T-helper 1 cell treated with Interleukin-12 subunit alpha and Interleukin-12 subunit beta and Interleukin-4 antibody, amounts not matched to agents 30 ng/mL and 1 ng/mL, for 36 hours (primary cell): ENCODE data around the gene NEU4. TPM values are rescaled to one million over a fixed set of nuclear protein-coding genes. Genes with fewer than 3 reads are reported as not detected.

Experiments used
- intact Hi-C: fragments of 100-400 bp; cut with micrococcal nuclease; formaldehyde crosslinking; loops from one replicate; pipeline ENCODE4 v1.15.1; 2024
- total RNA-seq: library from RNA; stranded (reverse); gene quantifications from 2 replicates; pipeline ENCODE4 v1.2.3, GENCODE V29; 2022

The NEU4 gene
- total RNA-seq, 1 donor from 2014 or later, result 0.29 TPM

DNA sequence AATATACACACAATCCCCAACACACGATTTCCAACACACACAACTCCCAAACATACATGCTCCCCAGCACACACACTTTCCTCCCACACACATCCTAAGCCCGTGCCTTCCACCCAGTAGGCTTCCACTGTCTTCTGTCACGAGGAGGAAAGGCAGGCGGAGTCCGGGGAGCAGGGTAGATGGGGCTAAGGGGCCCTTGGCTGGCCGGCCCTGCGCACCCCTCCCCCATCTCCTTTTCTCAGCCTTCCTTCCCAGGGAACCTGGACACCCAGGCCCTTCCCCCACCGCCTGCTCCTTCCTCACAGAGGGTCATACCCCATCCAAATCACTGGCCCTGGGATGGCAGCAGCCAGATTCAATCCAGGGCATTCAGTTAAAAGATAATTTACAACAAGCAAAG, 53.1 kb downstream of the NEU4 start:
- intact Hi-C loops, result loop anchor here (10.0 kb wide), 1 partner anchor 417 kb away; no protein-coding TSS in a partner anchor

GRCh38 chr2:241862775-241863535, 54.0 kb downstream of the NEU4 start:
- intact Hi-C loops, result loop anchor here (10.0 kb wide), 1 partner anchor 418 kb away; no protein-coding TSS in a partner anchor

GRCh38 chr2:241863536-241863954, 54.6 kb downstream of the NEU4 start:
- intact Hi-C loops, result loop anchor here (10.0 kb wide), 1 partner anchor 419 kb away; no protein-coding TSS in a partner anchor

DNA sequence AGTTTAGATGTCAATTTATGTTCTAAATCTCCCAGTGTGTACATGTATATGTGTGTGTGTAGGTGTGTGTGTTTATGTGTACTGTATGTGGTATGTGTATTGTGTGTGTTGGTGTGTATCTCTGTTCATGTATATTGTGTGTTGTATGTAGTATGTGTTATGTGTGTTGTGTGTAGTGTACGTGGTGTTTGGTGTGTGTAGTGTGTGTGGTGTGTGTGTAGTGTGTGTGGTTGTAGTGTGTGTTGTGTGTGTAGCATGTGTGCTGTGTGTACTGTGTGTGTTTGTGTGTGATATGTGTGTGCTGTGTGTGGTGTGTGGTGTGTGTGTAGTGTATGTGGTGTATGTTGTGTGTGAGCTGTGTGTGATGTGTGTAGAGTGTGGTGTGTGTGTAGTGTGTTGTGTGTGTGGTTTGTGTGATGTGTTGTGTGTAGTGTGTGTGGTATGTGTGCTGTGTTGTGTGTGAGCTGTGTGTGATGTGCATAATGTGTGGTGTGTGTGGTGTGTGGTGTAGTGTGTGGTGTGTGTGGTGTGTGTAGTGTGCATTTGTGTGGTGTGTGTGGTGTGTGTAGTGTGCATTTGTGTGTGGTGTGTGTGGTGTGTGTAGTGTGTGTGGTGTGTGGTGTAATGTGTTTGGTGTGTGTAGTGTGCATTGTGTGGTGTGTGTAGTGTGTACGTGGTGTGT, 55.3 kb downstream of the NEU4 start:
- intact Hi-C loops, result loop anchor here (10.0 kb wide), 1 partner anchor 420 kb away; no protein-coding TSS in a partner anchor

DNA sequence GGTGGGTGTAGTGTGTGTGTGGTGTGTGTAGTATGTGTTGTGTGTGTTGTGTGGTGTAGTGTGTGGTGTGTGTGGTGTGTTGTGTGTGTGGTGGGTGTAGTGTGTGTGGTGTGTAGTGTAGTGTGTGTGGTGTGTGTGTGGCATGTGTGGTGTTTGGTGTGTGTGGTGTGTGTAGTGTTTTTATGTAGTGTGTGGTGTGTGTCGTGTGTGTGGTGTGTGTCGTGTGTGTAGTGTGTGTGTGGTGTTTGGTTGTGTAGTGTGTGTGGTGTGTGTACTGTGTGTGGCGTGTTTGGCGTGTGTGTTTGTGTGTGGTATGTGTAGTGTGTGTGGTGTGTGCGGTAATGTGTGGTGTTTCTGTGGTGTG, 55.8 kb downstream of the NEU4 start:
- intact Hi-C loops, result loop anchor here (10.0 kb wide), 1 partner anchor 420 kb away; no protein-coding TSS in a partner anchor

DNA sequence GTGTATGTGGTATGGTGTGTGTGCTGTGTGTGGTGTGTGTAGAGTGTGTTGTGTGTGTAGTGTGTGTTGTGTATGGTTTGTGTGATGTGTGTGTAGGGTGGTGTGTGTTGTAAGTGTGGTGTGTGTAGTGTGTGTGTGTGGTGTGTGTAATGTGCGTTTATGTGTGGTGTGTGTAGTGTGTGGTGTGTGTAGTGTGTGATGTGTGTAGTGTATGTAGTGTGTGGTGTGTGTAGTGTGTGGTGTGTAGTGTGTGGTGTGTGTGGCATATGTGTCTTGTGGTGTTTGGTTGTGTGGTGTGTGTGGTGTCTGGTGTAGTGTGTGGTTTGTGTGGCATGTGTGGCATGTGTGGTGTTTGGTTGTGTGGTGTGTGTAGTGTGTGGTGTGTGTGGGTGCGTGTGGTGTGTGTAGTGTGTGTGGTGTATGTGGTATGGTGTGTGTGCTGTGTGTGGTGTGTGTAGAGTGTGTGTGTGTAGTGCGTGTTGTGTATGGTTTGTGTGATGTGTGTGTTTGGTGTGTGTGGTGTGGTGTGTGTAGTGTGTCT, 56.5 kb downstream of the NEU4 start:
- intact Hi-C loops, result loop anchor here (10.0 kb wide), 1 partner anchor 421 kb away; no protein-coding TSS in a partner anchor

- intact Hi-C loops, result loop anchor here (10.0 kb wide), 1 partner anchor 421 kb away; no protein-coding TSS in a partner anchor
Measured at GRCh38 chr2:241865957-241866789, 57.2 kb downstream of the NEU4 start.

Other genes starting within 250 kb of the NEU4 start
- 34.2 and 34.6 TPM in 2 replicates for gene THAP4, start 172.0 kb upstream of the NEU4 start, total RNA-seq
- gene ATG4B, start 171.5 kb upstream of the NEU4 start, total RNA-seq, result 94.9 and 99.0 TPM in 2 replicates
- 60.2 and 65.9 TPM in 2 replicates for gene DTYMK, start 122.4 kb upstream of the NEU4 start, total RNA-seq
- gene ING5, start 107.2 kb upstream of the NEU4 start, total RNA-seq, result 25.3 and 29.2 TPM in 2 replicates
- gene D2HGDH, start 74.6 kb upstream of the NEU4 start, total RNA-seq, result 17.9 and 20.9 TPM in 2 replicates
- not detected in 2 replicates for gene GAL3ST2, start 32.4 kb upstream of the NEU4 start, total RNA-seq
- 7.8 and 8.9 TPM in 2 replicates for gene PDCD1, start 49.7 kb downstream of the NEU4 start, total RNA-seq
- not detected in 2 replicates for gene RTP5, start 60.5 kb downstream of the NEU4 start, total RNA-seq